Ovary (tissue), 3 donors: ENCODE measurements around the gene CYFIP1.

Experiments used
- EP300 ChIP-seq: sonication (generic); formaldehyde crosslinking; IDR thresholded peaks from one replicate; pipeline ENCODE4 v1.6.1; 2017; ENCODE audit warnings: antibody characterized with exemption
- POLR2A ChIP-seq: fragments of 450-650 bp; IDR thresholded peaks from one replicate; pipeline ENCODE4 v1.6.1; 2017; ENCODE audit warnings: antibody characterized with exemption, mild to moderate bottlenecking, moderate library complexity
- TF ChIP-seq, protein P1 (sequence below), 3 donors: fragments of 450-650 bp in 2 of 3; fragments of 200-600 bp in 1 of 3; IDR thresholded peaks; one replicate each; pipeline versions ENCODE4 v1.5.1 to v1.8.0; 2016 to 2022; ENCODE audit warnings: antibody characterized with exemption in 3 of 3, mild to moderate bottlenecking in 1 of 3
- donor health status: DM: no; HTN: no; CAD: no.

DNA sequence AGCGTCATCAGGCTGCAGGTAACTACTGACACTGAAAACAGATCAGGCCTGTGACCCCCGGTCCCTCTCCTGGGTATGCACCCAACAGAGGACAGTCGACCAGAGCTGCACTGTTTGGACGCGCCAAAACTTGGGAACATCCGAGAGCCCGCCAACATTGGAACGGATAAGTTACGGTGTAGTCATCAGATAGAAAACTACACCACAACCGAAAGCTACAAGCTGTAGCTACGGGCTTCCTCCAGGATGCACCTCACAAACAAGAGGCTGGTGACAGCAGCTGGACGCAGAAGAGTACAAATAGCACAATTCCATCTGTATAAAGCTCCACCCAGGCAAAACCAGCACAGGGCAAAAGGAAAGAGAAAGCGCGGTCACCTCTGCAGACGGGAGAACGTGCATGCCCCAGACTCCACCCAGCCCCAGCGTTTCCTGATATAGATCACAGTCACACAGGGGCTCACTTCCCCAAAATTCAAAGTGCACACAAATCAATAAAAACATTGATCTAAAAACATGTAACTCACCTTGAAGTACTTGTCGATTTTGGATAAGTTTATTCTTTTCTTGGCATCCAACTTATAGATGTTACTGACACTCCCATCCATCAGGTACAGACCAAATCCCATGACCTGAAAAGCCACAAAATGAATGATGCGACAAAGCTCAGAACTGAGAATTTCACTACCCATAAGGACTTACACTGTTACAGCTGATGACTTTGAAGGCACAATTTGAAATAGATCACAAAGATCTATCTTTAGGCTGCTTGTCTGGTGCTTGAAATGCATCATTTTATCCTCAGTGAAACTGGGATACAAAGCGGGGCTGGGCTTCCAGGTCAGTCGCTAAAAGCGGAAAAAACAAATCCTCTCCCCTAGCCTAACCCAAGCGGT is 43.3 kb downstream of the CYFIP1 start:
- TF ChIP-seq, protein P1, sequence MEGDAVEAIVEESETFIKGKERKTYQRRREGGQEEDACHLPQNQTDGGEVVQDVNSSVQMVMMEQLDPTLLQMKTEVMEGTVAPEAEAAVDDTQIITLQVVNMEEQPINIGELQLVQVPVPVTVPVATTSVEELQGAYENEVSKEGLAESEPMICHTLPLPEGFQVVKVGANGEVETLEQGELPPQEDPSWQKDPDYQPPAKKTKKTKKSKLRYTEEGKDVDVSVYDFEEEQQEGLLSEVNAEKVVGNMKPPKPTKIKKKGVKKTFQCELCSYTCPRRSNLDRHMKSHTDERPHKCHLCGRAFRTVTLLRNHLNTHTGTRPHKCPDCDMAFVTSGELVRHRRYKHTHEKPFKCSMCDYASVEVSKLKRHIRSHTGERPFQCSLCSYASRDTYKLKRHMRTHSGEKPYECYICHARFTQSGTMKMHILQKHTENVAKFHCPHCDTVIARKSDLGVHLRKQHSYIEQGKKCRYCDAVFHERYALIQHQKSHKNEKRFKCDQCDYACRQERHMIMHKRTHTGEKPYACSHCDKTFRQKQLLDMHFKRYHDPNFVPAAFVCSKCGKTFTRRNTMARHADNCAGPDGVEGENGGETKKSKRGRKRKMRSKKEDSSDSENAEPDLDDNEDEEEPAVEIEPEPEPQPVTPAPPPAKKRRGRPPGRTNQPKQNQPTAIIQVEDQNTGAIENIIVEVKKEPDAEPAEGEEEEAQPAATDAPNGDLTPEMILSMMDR (IDR thresholded peaks at IDR 0.05), result no peak
- TF ChIP-seq EP300 (no peak), POLR2A (no peak)
